ENCODE data around the gene IKZF4.
"Not testable (repeated sequence)": the region's sequence is repeated elsewhere in the genome, so short reads cannot be mapped to it uniquely, and the experiment has no call there.

DNA sequence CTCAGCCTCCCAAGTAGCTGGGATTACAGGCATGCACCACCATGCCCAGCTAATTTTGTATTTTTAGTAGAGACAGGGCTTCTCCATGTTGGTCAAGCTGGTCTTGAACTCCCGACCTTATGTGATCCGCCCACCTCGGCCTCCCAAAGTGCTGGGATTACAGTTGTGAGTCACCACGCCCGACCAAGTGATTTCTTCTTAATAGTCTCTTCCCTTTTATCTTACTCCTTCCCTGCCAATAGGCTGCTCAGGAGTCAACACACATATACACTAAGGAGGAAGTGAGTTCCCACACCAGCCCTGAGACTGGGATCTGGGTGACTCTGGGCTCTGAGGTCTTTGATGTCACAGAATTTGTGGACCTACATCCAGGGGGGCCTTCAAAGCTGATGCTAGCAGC lies 17.5 kb upstream of the IKZF4 start:
- TF ChIP-seq, protein P1, sequence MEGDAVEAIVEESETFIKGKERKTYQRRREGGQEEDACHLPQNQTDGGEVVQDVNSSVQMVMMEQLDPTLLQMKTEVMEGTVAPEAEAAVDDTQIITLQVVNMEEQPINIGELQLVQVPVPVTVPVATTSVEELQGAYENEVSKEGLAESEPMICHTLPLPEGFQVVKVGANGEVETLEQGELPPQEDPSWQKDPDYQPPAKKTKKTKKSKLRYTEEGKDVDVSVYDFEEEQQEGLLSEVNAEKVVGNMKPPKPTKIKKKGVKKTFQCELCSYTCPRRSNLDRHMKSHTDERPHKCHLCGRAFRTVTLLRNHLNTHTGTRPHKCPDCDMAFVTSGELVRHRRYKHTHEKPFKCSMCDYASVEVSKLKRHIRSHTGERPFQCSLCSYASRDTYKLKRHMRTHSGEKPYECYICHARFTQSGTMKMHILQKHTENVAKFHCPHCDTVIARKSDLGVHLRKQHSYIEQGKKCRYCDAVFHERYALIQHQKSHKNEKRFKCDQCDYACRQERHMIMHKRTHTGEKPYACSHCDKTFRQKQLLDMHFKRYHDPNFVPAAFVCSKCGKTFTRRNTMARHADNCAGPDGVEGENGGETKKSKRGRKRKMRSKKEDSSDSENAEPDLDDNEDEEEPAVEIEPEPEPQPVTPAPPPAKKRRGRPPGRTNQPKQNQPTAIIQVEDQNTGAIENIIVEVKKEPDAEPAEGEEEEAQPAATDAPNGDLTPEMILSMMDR (IDR thresholded peaks at IDR 0.05; ENCODE audit: low read length): not testable (repeated sequence)
- not testable (repeated sequence) for TF ChIP-seq EZH2 (IDR thresholded peaks at IDR 0.05; ENCODE audit: borderline replicate concordance, low read length)
